ENCODE measurements around the gene PLEKHG5. TPM values are rescaled to one million over a fixed set of nuclear protein-coding genes. Genes with fewer than 3 reads are reported as not detected.

The PLEKHG5 gene
- total and polyA plus RNA-seq, 2 donors (not counting 1 experiment from before 2014, with no cell fraction given): 0.13 to 0.20 TPM

GRCh38 chr1:6490181-6491080, 1.0 kb downstream of the PLEKHG5 start:
- Mint-ChIP-seq H3K4me3 (peak overlapping the region; percentile 70), H3K4me1 (peaks cover 20% of the 10 kb centered on the region), H3K9me3 (ENCODE audit: insufficient read depth) (no peaks in the 10 kb centered on the region), H3K27ac (peak overlapping the region; percentile 37), H3K27me3 (peaks cover 11% of the 10 kb centered on the region)
- peaks cover 0 to 4% (median 0%) of the 10 kb centered on the region in 3 donors for H3K9me3 ChIP-seq (ENCODE audit: control extremely low read depth in 1 of 3, control insufficient read depth in 2 of 3, insufficient read depth in 1 of 3, low read length in 2 of 3)
- H2AFZ ChIP-seq (ENCODE audit: insufficient read depth, low read depth, low read length, poor library complexity, severe bottlenecking): peak overlapping the region; percentile 91
- ATAC-seq (ENCODE audit: low read depth): peak; percentile 35
- ChIA-PET POLR2A (no interaction called here), CTCF (interaction anchor here (0.9 to 8.5 kb wide), 9 partner anchors 9 to 244 kb away, joined by 3 to 86 read pairs (median 4); partner anchors contain the start of gene NOL9)
- intact Hi-C loops (cut with micrococcal nuclease): loop anchor here (1.0 kb wide), 1 partner anchor 156 kb away; no protein-coding TSS in a partner anchor
- peak overlapping the region; percentile 97 for H3K4me2 ChIP-seq (replicated peaks; ENCODE audit: low read depth, low read length, poor library complexity, severe bottlenecking)
- TF ChIP-seq EZH2 (IDR thresholded peaks at IDR 0.05; ENCODE audit: borderline replicate concordance, insufficient read depth, low read depth, low read length, poor library complexity, severe bottlenecking): no peak
- TF ChIP-seq CTCF (IDR thresholded peaks at IDR 0.05): peak; percentile 66
- H3K4me1 ChIP-seq (ENCODE audit: control insufficient read depth in 2 of 2, insufficient read depth in 2 of 2, low read length in 2 of 2): peaks cover 21 to 32% of the 10 kb centered on the region in 2 donors
- H4K20me1 ChIP-seq (ENCODE audit: control insufficient read depth, insufficient read depth, low read length, poor library complexity, severe bottlenecking): no peaks in the 10 kb centered on the region
- H3K36me3 ChIP-seq (replicated peaks in 1 of 2; ENCODE audit: control extremely low read depth in 1 of 2, control insufficient read depth in 1 of 2, extremely low read depth in 1 of 2, insufficient read depth in 2 of 2, low read length in 1 of 2): no peaks in the 10 kb centered on the region
- peak overlapping the region; percentile 11 to 83 (median 64) for H3K4me3 ChIP-seq (ENCODE audit: control extremely low read depth in 1 of 5, extremely low read depth in 1 of 5, insufficient read depth in 1 of 5, low read depth in 2 of 5, low read length in 4 of 5)
- DNase-seq: peak; percentile 67
- peak overlapping the region in 1 of 2 donors; percentile 42 for H3K27ac ChIP-seq (ENCODE audit: low read length in 2 of 2)
- no peaks in the 10 kb centered on the region for H3K79me2 ChIP-seq (ENCODE audit: control insufficient read depth, insufficient read depth, low read length)
- under 1% methylated on average over 70 of the region's 70 CpGs for WGBS (ENCODE audit: insufficient coverage)
- H3K9ac ChIP-seq (ENCODE audit: low read length): peak overlapping the region; percentile 77
- H3K27me3 ChIP-seq (replicated peaks in 1 of 4; ENCODE audit: control extremely low read depth in 1 of 4, control insufficient read depth in 3 of 4, insufficient read depth in 4 of 4, low read length in 3 of 4): peaks cover 0 to 18% (median 6%) of the 10 kb centered on the region in 4 experiments

Data from B cell (primary cell).